DMS153 treated with DMSO at 0.1 percent for 48 hours (cell line): ENCODE results near the gene AKIP1.
A peak's percentile ranks its signal among the peaks of the same experiment; 100 is the strongest.
"Not testable (repeated sequence)": the region's sequence is repeated elsewhere in the genome, so short reads cannot be mapped to it uniquely, and the experiment has no call there.

ENCODE experiments used
- DNase-seq: peaks from one replicate; lab custom pipeline; 2025; ENCODE audit not compliant: unreplicated experiment; lab: John Stamatoyannopoulos, UW

The AKIP1 gene

GRCh38 chr11:8914661-8915018 is 3.7 kb downstream of the AKIP1 start:
- DNase-seq = no peak

GRCh38 chr11:8917157-8917825 is 6.3 kb downstream of the AKIP1 start:
- no peak for DNase-seq

- no peak for DNase-seq
These were observed 11.7 kb downstream of the AKIP1 start for GRCh38 chr11:8922691-8923090.

GRCh38 chr11:8925711-8926110 is 14.7 kb downstream of the AKIP1 start:
- DNase-seq = no peak

GRCh38 chr11:8926236-8926635 is 15.2 kb downstream of the AKIP1 start:
- no peak for DNase-seq

- no peak for DNase-seq
These were observed 16.2 kb downstream of the AKIP1 start for GRCh38 chr11:8927233-8927632.

- no peak for DNase-seq
These were observed 17.2 kb downstream of the AKIP1 start for GRCh38 chr11:8928205-8928604.

- no peak for DNase-seq
These were observed 18.1 kb downstream of the AKIP1 start for GRCh38 chr11:8928981-8929615.

GRCh38 chr11:8930456-8931175 is 19.6 kb downstream of the AKIP1 start:
- DNase-seq = no peak

GRCh38 chr11:8932564-8933180 is 21.7 kb downstream of the AKIP1 start, which contains the start of gene C11orf16:
Gene C11orf16, minus strand, starts transcription at chr11:8932947. Its CDS starts 639 bp downstream, at chr11:8932308.
- DNase-seq = peak; percentile 63

- DNase-seq = no peak
These were observed 22.9 kb downstream of the AKIP1 start for GRCh38 chr11:8933931-8934330.

GRCh38 chr11:8934742-8935488 is 23.9 kb downstream of the AKIP1 start:
- no peak for DNase-seq

GRCh38 chr11:8935789-8936188 is 24.8 kb downstream of the AKIP1 start:
- not testable (repeated sequence) for DNase-seq

- no peak for DNase-seq
These were observed 26.2 kb downstream of the AKIP1 start for GRCh38 chr11:8937159-8937558.

- no peak for DNase-seq
These were observed 26.7 kb downstream of the AKIP1 start for GRCh38 chr11:8937659-8938058.

- no peak for DNase-seq
These were observed 30.5 kb downstream of the AKIP1 start for GRCh38 chr11:8941341-8942103.

- no peak for DNase-seq
These were observed 31.6 kb downstream of the AKIP1 start, which contains the start of gene ASCL3 for GRCh38 chr11:8942518-8943066. Gene ASCL3, minus strand, starts transcription at chr11:8943016. Its CDS starts 4,855 bp downstream, at chr11:8938161.

GRCh38 chr11:8947230-8947943 is 36.4 kb downstream of the AKIP1 start:
- no peak for DNase-seq

- no peak for DNase-seq
These were observed 37.9 kb downstream of the AKIP1 start for GRCh38 chr11:8948886-8949285.
